AG04450 (cell line): ENCODE measurements around the gene ADGRA1. TPM values are rescaled to one million over a fixed set of nuclear protein-coding genes. Genes with fewer than 3 reads are reported as not detected.

Source experiments
- CTCF ChIA-PET: fragments of 300-600, 350-600 bp; formaldehyde crosslinking; extraction: SDS; loops from one replicate; lab custom pipeline; 2022; ENCODE audit warnings: antibody characterized with exemption, inconsistent platforms; lab: Charles Lee
- POLR2A ChIA-PET: fragments of 350-600 bp; formaldehyde crosslinking; extraction: SDS; loops from one replicate; lab custom pipeline; 2021; ENCODE audit warnings: antibody characterized with exemption, inconsistent platforms; lab: Yijun Ruan, JAX
- DNase-seq: peaks from one replicate; pipeline ENCODE4 v3.0.0-alpha.2; 2011; ENCODE audit warnings: low read depth, low spot score
- H3K27ac ChIP-seq: one replicate; pipeline ENCODE4 v1.5.1; 2012; ENCODE audit warnings: low read depth, low read length, control low read depth
- H3K27me3 ChIP-seq: one replicate; pipeline ENCODE4 v1.6.0; 2012; ENCODE audit warnings: low read length; ENCODE audit not compliant: control insufficient read depth, insufficient read depth
- H3K4me3 ChIP-seq: 2 replicates; pipeline ENCODE4 v1.5.1; 2011; ENCODE audit warnings: mild to moderate bottlenecking, low read depth, low read length, control low read depth
- H3K9me3 ChIP-seq: 2 replicates; pipeline ENCODE4 v1.5.1; 2012; ENCODE audit warnings: low read length; ENCODE audit not compliant: control insufficient read depth, insufficient read depth
- CTCF ChIP-seq: IDR thresholded peaks from 2 replicates; pipeline ENCODE4 v1.5.1; 2011; ENCODE audit warnings: low read depth, low read length, control low read depth, inconsistent platforms
- polyA plus RNA-seq: library from polyadenylated mRNA; depleted of rRNA; stranded (reverse); fragments of >200 nt; gene quantifications from 2 replicates; pipeline ENCODE4 v1.2.3, GENCODE V29; 2011

ADGRA1 gene
- polyA plus RNA-seq, 1 experiment = not detected

- H3K27me3 ChIP-seq = no peaks in the 10 kb centered on the region
- no peak overlapping the region for H3K4me3 ChIP-seq
- TF ChIP-seq CTCF = no peak
- no peak for DNase-seq
- H3K9me3 ChIP-seq = peaks cover 82% of the 10 kb centered on the region
- ChIA-PET POLR2A (no interaction called here), CTCF (no interaction called here)
- no peak overlapping the region for H3K27ac ChIP-seq
These were observed 28.7 kb downstream of the ADGRA1 start for GRCh38 chr10:133116455-133116854.

- TF ChIP-seq CTCF = no peak
- CTCF ChIA-PET = no interaction called here
- no peak overlapping the region for H3K4me3 ChIP-seq
- H3K9me3 ChIP-seq = peaks cover 82% of the 10 kb centered on the region
- H3K27ac ChIP-seq = no peak overlapping the region
- no peak for DNase-seq
- POLR2A ChIA-PET = no interaction called here
- no peaks in the 10 kb centered on the region for H3K27me3 ChIP-seq
These were observed 29.4 kb downstream of the ADGRA1 start for GRCh38 chr10:133117036-133117687.

GRCh38 chr10:133117688-133118071, 30.0 kb downstream of the ADGRA1 start:
- CTCF ChIA-PET = no interaction called here
- POLR2A ChIA-PET = no interaction called here

GRCh38 chr10:133121479-133121878, 33.8 kb downstream of the ADGRA1 start:
- no peak for DNase-seq
- CTCF ChIA-PET = no interaction called here
- peaks cover 73% of the 10 kb centered on the region for H3K9me3 ChIP-seq
- no peak for TF ChIP-seq CTCF
- no peak overlapping the region for H3K4me3 ChIP-seq
- H3K27me3 ChIP-seq = no peaks in the 10 kb centered on the region
- H3K27ac ChIP-seq = no peak overlapping the region
- POLR2A ChIA-PET = no interaction called here

More at GRCh38 chr10:133117688-133118071, 30.0 kb downstream of the ADGRA1 start:
- H3K4me3 ChIP-seq = no peak overlapping the region
- no peak for DNase-seq
- H3K27ac ChIP-seq = no peak overlapping the region
- no peak for TF ChIP-seq CTCF
- H3K27me3 ChIP-seq = no peaks in the 10 kb centered on the region
- peaks cover 82% of the 10 kb centered on the region for H3K9me3 ChIP-seq

GRCh38 chr10:133122171-133122935, 34.6 kb downstream of the ADGRA1 start:
- Histone ChIP-seq H3K27ac (no peak overlapping the region), H3K9me3 (peaks cover 73% of the 10 kb centered on the region), H3K4me3 (no peak overlapping the region), H3K27me3 (no peaks in the 10 kb centered on the region)
- ChIA-PET CTCF (no interaction called here), POLR2A (no interaction called here)
- DNase-seq = no peak
- TF ChIP-seq CTCF = no peak
